ENCODE data around the gene JAKMIP2. TPM values are rescaled to one million over a fixed set of nuclear protein-coding genes. Genes with fewer than 3 reads are reported as not detected.

The JAKMIP2 gene
- polyA plus RNA-seq, 1 experiment: 0.02 TPM

DNA sequence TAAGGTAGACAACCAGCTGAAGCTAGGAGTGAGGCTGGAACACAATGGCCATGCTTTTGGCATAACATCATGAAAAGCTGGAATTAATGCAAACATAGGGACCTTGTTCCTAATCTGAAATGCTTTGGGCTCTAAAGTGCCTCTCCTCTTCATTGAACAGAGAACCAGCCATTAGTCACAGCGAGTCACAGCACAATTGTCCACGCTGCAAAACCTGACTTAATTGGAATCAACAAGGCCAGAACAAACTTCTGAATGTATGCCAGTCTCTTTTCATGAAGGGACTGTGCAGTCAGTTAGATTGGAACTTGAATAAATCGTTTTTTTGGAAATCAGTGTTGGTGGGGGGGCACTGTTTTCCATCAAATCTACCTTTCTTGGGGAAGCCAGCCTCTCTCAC lies 96.5 kb downstream of the JAKMIP2 start:
- no peaks in the 10 kb centered on the region for H3K9me3 ChIP-seq (ENCODE audit: control insufficient read depth, insufficient read depth, low read length)
- POLR2A ChIA-PET: no interaction called here
- H3K27ac ChIP-seq (ENCODE audit: low read depth, low read length): no peak overlapping the region
- no peak overlapping the region for H3K4me3 ChIP-seq (ENCODE audit: low read depth, low read length)
- no peak for DNase-seq (ENCODE audit: low read depth, low spot score)
- CTCF ChIA-PET: no interaction called here
- H3K27me3 ChIP-seq (ENCODE audit: control insufficient read depth, insufficient read depth, low read length): no peaks in the 10 kb centered on the region
- TF ChIP-seq, protein P1, sequence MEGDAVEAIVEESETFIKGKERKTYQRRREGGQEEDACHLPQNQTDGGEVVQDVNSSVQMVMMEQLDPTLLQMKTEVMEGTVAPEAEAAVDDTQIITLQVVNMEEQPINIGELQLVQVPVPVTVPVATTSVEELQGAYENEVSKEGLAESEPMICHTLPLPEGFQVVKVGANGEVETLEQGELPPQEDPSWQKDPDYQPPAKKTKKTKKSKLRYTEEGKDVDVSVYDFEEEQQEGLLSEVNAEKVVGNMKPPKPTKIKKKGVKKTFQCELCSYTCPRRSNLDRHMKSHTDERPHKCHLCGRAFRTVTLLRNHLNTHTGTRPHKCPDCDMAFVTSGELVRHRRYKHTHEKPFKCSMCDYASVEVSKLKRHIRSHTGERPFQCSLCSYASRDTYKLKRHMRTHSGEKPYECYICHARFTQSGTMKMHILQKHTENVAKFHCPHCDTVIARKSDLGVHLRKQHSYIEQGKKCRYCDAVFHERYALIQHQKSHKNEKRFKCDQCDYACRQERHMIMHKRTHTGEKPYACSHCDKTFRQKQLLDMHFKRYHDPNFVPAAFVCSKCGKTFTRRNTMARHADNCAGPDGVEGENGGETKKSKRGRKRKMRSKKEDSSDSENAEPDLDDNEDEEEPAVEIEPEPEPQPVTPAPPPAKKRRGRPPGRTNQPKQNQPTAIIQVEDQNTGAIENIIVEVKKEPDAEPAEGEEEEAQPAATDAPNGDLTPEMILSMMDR (IDR thresholded peaks at IDR 0.05; ENCODE audit: low read depth, low read length): no peak

- Histone ChIP-seq H3K4me3 (ENCODE audit: low read depth, low read length) (no peak overlapping the region), H3K27ac (ENCODE audit: low read depth, low read length) (no peak overlapping the region), H3K27me3 (ENCODE audit: control insufficient read depth, insufficient read depth, low read length) (no peaks in the 10 kb centered on the region), H3K9me3 (ENCODE audit: control insufficient read depth, insufficient read depth, low read length) (no peaks in the 10 kb centered on the region)
- TF ChIP-seq, protein P1 (IDR thresholded peaks at IDR 0.05; ENCODE audit: low read depth, low read length): no peak
- ChIA-PET CTCF (no interaction called here), POLR2A (no interaction called here)
- DNase-seq (ENCODE audit: low read depth, low spot score): no peak
These were observed 107.4 kb downstream of the JAKMIP2 start for GRCh38 chr5:147675168-147675567.

DNA sequence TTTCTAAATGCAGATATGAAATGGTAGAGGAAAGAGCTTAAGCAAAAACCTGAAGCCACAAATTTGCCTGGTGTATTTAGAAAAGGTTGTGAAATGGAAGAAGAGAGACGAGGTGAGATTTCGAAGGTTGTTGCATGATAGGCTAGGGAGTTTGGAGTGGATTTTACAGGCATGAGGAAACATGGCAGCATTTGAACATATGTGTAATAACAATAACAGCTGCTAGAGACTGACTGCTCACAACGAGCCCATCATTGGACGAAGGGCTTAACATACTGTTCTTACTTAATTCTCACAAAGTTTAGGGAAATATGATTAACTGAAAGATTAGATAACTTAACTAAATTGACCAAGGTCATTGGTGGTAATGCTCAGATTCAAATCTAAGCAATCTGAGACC lies 108.1 kb downstream of the JAKMIP2 start:
- CTCF ChIA-PET: no interaction called here
- Histone ChIP-seq H3K4me3 (ENCODE audit: low read depth, low read length) (no peak overlapping the region), H3K9me3 (ENCODE audit: control insufficient read depth, insufficient read depth, low read length) (no peaks in the 10 kb centered on the region), H3K27ac (ENCODE audit: low read depth, low read length) (no peak overlapping the region), H3K27me3 (ENCODE audit: control insufficient read depth, insufficient read depth, low read length) (no peaks in the 10 kb centered on the region)
- no peak for DNase-seq (ENCODE audit: low read depth, low spot score)
- POLR2A ChIA-PET: no interaction called here
- TF ChIP-seq, protein P1 (IDR thresholded peaks at IDR 0.05; ENCODE audit: low read depth, low read length): no peak

GRCh38 chr5:147673791-147674190 lies 108.7 kb downstream of the JAKMIP2 start:
- H3K9me3 ChIP-seq (ENCODE audit: control insufficient read depth, insufficient read depth, low read length): no peaks in the 10 kb centered on the region
- CTCF ChIA-PET: no interaction called here

DNA sequence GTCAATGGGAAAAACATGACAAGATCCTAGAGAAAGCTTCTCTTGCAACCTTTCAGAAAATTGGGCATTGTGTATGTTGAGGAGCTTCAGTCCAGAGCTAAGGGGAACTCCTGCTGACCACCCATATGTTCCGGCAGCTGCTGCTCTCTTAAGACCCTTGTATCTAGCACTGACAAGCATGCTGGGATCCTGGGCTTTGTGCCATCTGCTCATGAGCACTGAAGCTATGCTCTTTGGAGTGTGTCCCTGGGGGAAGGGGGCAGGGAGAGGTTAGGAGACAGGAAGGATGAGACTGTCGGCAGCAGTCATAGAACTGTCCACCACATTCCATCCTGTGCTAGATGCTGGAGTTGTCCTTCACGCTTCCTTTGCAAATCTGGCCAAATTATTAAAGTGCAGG lies 109.3 kb downstream of the JAKMIP2 start:
- Histone ChIP-seq H3K27me3 (ENCODE audit: control insufficient read depth, insufficient read depth, low read length) (no peaks in the 10 kb centered on the region), H3K9me3 (ENCODE audit: control insufficient read depth, insufficient read depth, low read length) (no peaks in the 10 kb centered on the region), H3K27ac (ENCODE audit: low read depth, low read length) (no peak overlapping the region), H3K4me3 (ENCODE audit: low read depth, low read length) (no peak overlapping the region)
- ChIA-PET CTCF (no interaction called here), POLR2A (no interaction called here)
- TF ChIP-seq, protein P1 (IDR thresholded peaks at IDR 0.05; ENCODE audit: low read depth, low read length): no peak
- no peak for DNase-seq (ENCODE audit: low read depth, low spot score)

More at GRCh38 chr5:147673791-147674190, 108.7 kb downstream of the JAKMIP2 start:
- Histone ChIP-seq H3K27ac (ENCODE audit: low read depth, low read length) (no peak overlapping the region), H3K4me3 (ENCODE audit: low read depth, low read length) (no peak overlapping the region), H3K27me3 (ENCODE audit: control insufficient read depth, insufficient read depth, low read length) (no peaks in the 10 kb centered on the region)
- POLR2A ChIA-PET: no interaction called here
- TF ChIP-seq, protein P1 (IDR thresholded peaks at IDR 0.05; ENCODE audit: low read depth, low read length): no peak
- no peak for DNase-seq (ENCODE audit: low read depth, low spot score)
